Inferior parietal cortex (tissue), 1 donor: ENCODE measurements around the gene TMEM178A.
"Not testable (repeated sequence)": the region's sequence is repeated elsewhere in the genome, so short reads cannot be mapped to it uniquely, and the experiment has no call there.

ENCODE experiments used
- DNase-seq: peaks from one replicate; pipeline ENCODE4 v3.0.0-alpha.2; 2016; ENCODE audit errors: extremely low spot score

TMEM178A gene

GRCh38 chr2:39647104-39647765, 18.5 kb upstream of the TMEM178A start:
- DNase-seq, result no peak

- no peak for DNase-seq
These were observed 17.1 kb upstream of the TMEM178A start for GRCh38 chr2:39648580-39648979.

- no peak for DNase-seq
These were observed 16.2 kb upstream of the TMEM178A start for GRCh38 chr2:39649511-39649910.

GRCh38 chr2:39650468-39650867, 15.2 kb upstream of the TMEM178A start:
- no peak for DNase-seq

- not testable (repeated sequence) for DNase-seq
These were observed 9.5 kb upstream of the TMEM178A start for GRCh38 chr2:39656215-39656614.

- no peak for DNase-seq
These were observed 8.3 kb upstream of the TMEM178A start for GRCh38 chr2:39657287-39657937.

- no peak for DNase-seq
These were observed 7.3 kb upstream of the TMEM178A start for GRCh38 chr2:39658371-39658770.

- DNase-seq, result no peak
These were observed 5.7 kb upstream of the TMEM178A start for GRCh38 chr2:39659765-39660611.

GRCh38 chr2:39660612-39661236, 5.0 kb upstream of the TMEM178A start:
- no peak for DNase-seq

- no peak for DNase-seq
These were observed 3.9 kb upstream of the TMEM178A start for GRCh38 chr2:39661826-39662225.

GRCh38 chr2:39663187-39663930, 2.4 kb upstream of the TMEM178A start:
- no peak for DNase-seq

GRCh38 chr2:39664232-39664887, 1.4 kb upstream of the TMEM178A start:
- DNase-seq, result no peak

- no peak for DNase-seq
These were observed 677 bp upstream of the TMEM178A start for GRCh38 chr2:39664888-39665591.

- no peak for DNase-seq
These were observed 879 bp downstream of the TMEM178A start for GRCh38 chr2:39666491-39667101.

GRCh38 chr2:39667104-39667885, 1.6 kb downstream of the TMEM178A start:
- no peak for DNase-seq

GRCh38 chr2:39667886-39668276, 2.2 kb downstream of the TMEM178A start:
- no peak for DNase-seq

- no peak for DNase-seq
These were observed 2.9 kb downstream of the TMEM178A start for GRCh38 chr2:39668576-39669080.

GRCh38 chr2:39671604-39672003, 5.9 kb downstream of the TMEM178A start:
- DNase-seq, result no peak

- DNase-seq, result no peak
These were observed 7.3 kb downstream of the TMEM178A start for GRCh38 chr2:39673018-39673417.
